Spinal cord (tissue), 10 donors: ENCODE data around the gene CEACAM5. TPM values are rescaled to one million over a fixed set of nuclear protein-coding genes. Genes with fewer than 3 reads are reported as not detected.

Experiments
- DNase-seq, 6 donors: peaks; one replicate each; pipeline versions ENCODE4 v3.0.0 to v3.0.0-alpha.2; 2013 to 2015; ENCODE audit warnings: low spot score in 6 of 6, low read depth in 4 of 6
- H3K27ac ChIP-seq: one replicate; pipeline ENCODE4 v1.5.1; 2013; ENCODE audit warnings: low read depth, low read length, control low read depth
- H3K27me3 ChIP-seq: one replicate; pipeline ENCODE4 v1.6.1; 2013; ENCODE audit warnings: low read length; ENCODE audit not compliant: control insufficient read depth, insufficient read depth
- H3K36me3 ChIP-seq: one replicate; pipeline ENCODE4 v1.6.1; 2013; ENCODE audit warnings: low read length; ENCODE audit not compliant: control insufficient read depth, insufficient read depth
- H3K4me1 ChIP-seq: one replicate; pipeline ENCODE4 v1.6.1; 2013; ENCODE audit warnings: low read length; ENCODE audit not compliant: control insufficient read depth, insufficient read depth
- H3K4me3 ChIP-seq: one replicate; pipeline ENCODE4 v1.5.1; 2013; ENCODE audit warnings: low read depth, low read length, control low read depth
- H3K9me3 ChIP-seq: one replicate; pipeline ENCODE4 v1.6.1; 2013; ENCODE audit warnings: low read length; ENCODE audit not compliant: control insufficient read depth, insufficient read depth
- WGBS: methylation state at CpG from one replicate; pipeline ENCODE4 v1.1.5; 2013; ENCODE audit warnings: missing lambda C conversion rate; ENCODE audit not compliant: insufficient coverage; 5-methylcytosine and 5-hydroxymethylcytosine counted together
- polyA plus RNA-seq, 2 donors: library from polyadenylated mRNA; unstranded; fragments of 120-200 nt; gene quantifications; one replicate each; pipeline ENCODE4 v1.2.1, GENCODE V29; 2013; ENCODE audit not compliant: insufficient read length in 2 of 2
- total RNA-seq, 2 donors: library from RNA; depleted of rRNA in 1 of 2; stranded (reverse); fragments of 120-200 nt in 1 of 2; fragments of >200 nt in 1 of 2; gene quantifications; one replicate each; pipeline versions ENCODE4 v1.2.3 to v1.2.4, GENCODE V29; 2013 to 2014
- donor health status: healthy.

CEACAM5 gene
- total and polyA plus RNA-seq, 4 donors = not detected

DNA sequence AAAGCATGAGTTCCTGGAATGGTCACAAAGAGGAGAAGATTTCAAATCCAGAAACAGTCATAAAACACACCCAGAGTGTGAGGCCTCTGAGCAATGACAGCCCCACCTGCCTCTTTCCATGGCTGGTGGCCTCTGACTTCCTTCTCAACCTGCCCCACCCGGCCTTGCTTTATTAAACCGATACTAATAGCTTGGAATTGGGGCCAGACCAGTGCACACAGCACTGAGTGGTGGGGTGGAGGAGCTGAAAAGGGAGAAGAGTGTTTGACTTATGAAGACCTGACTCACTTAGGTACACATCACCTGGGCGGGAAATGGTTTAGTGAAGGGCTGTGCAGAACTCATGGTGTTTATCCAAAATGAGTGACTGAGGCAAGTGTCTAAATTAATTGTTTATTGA lies 26.2 kb downstream of the CEACAM5 start:
- Histone ChIP-seq H3K27me3 (peaks cover 3% of the 10 kb centered on the region), H3K4me3 (no peak overlapping the region), H3K9me3 (no peaks in the 10 kb centered on the region), H3K36me3 (no peaks in the 10 kb centered on the region), H3K27ac (no peak overlapping the region), H3K4me1 (no peaks in the 10 kb centered on the region)
- WGBS = 61% methylated on average over 2 of the region's 3 CpGs
- DNase-seq = no peak

GRCh38 chr19:41735071-41735600 lies 26.7 kb downstream of the CEACAM5 start:
- no peaks in the 10 kb centered on the region for H3K9me3 ChIP-seq
- no peak overlapping the region for H3K27ac ChIP-seq
- H3K27me3 ChIP-seq = peaks cover 3% of the 10 kb centered on the region
- H3K36me3 ChIP-seq = no peaks in the 10 kb centered on the region
- H3K4me3 ChIP-seq = no peak overlapping the region
- no peaks in the 10 kb centered on the region for H3K4me1 ChIP-seq
- 67% methylated on average over 1 of the region's 5 CpGs for WGBS
- no peak for DNase-seq

DNA sequence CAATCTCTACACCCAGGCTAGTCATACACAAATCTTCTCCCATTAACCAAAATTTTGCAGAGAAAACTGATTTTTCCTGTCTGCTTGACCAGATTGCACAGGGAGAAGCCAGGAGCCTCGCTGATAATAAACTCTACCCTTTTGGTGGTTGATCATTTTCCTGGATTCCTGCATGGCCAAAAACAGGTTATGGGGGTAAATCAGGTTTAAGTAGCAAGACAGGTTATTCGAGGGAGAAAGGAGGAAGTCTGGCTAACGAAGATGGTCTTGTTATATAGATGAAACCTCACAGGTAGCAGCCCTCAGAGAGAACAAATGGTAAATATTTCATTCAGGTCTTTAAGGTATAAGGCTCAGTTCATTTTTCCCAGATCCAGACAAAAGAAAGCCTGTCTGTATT lies 30.9 kb downstream of the CEACAM5 start:
- H3K9me3 ChIP-seq = no peaks in the 10 kb centered on the region
- no peaks in the 10 kb centered on the region for H3K36me3 ChIP-seq
- 68% methylated on average over 2 of the region's 3 CpGs for WGBS
- H3K27ac ChIP-seq = no peak overlapping the region
- peaks cover 3% of the 10 kb centered on the region for H3K27me3 ChIP-seq
- DNase-seq = no peak
- no peak overlapping the region for H3K4me3 ChIP-seq
- no peaks in the 10 kb centered on the region for H3K4me1 ChIP-seq

DNA sequence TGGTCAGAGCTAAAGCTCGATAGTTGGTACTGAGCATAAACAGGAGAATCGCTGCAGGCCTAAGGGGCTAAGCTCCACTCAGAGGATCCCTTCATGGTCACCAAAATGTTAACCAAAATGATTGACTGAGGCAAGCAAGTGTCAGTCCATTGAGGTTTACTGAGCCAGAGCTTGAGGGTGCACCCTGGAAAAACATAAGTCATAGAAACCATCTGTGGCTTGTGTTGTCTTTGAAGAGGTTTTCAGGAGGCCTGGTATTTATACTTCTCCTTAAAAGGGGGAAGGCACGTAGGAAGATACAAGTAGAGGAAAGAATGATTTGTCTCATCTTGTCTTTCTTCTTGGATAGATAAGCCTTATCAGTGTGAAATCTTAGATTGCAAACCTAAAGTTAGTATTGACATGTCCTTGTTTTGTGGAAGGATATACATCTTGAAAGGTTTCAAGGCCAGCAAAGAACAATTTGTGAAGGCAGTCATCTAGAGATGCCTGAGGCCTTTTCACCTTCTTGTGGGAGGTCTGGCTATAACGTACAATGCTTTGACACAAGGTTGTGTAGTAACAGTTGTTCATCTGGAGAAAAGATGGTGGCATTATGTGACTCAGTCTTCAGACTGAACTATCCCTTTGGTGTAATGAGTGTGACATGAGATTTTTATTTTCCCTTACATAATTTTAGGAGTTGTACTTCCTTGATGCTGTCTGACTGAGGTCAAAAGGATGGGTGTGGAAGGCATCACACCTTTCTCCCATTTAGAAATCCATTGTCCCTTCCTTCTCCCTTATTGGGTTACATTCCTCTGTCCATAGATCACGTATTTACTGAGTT lies 32.2 kb downstream of the CEACAM5 start:
- DNase-seq = no peak
- no peak overlapping the region for H3K27ac ChIP-seq
- no peaks in the 10 kb centered on the region for H3K9me3 ChIP-seq
- peaks cover 3% of the 10 kb centered on the region for H3K27me3 ChIP-seq
- no peaks in the 10 kb centered on the region for H3K4me1 ChIP-seq
- H3K36me3 ChIP-seq = no peaks in the 10 kb centered on the region
- WGBS = 82% methylated on average over 4 of the region's 5 CpGs
- H3K4me3 ChIP-seq = no peak overlapping the region

- H3K27me3 ChIP-seq = peaks cover 3% of the 10 kb centered on the region
- no peaks in the 10 kb centered on the region for H3K9me3 ChIP-seq
- H3K36me3 ChIP-seq = no peaks in the 10 kb centered on the region
- no peak for DNase-seq
- WGBS = 100% methylated on average over 1 of the region's 2 CpGs
- no peaks in the 10 kb centered on the region for H3K4me1 ChIP-seq
- H3K4me3 ChIP-seq = no peak overlapping the region
- no peak overlapping the region for H3K27ac ChIP-seq
Observed at GRCh38 chr19:41741244-41741554, 32.8 kb downstream of the CEACAM5 start.

DNA sequence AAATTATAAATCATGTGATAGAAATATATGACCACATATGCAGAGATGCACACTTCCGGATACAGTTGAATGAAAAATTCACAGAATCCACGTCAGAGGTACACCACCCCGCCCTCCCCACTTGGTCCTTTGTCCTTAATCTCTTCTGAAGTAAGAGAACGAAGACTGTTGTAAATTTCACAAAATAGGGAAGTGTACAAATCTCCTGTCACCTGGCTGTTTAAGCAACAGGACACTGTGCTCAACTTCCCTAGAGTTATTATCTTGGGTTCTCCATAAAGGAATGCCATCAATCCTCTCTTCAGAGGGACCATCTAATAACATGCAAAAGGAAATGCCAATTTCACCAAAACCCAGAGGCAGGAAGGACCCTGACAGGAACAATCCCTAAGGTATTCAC lies 36.4 kb downstream of the CEACAM5 start:
- H3K36me3 ChIP-seq = no peaks in the 10 kb centered on the region
- no peak overlapping the region for H3K27ac ChIP-seq
- H3K4me3 ChIP-seq = no peak overlapping the region
- H3K27me3 ChIP-seq = peaks cover 13% of the 10 kb centered on the region
- DNase-seq = no peak
- no peaks in the 10 kb centered on the region for H3K4me1 ChIP-seq
- H3K9me3 ChIP-seq = no peaks in the 10 kb centered on the region
- 80% methylated on average over 1 of the region's 4 CpGs for WGBS

DNA sequence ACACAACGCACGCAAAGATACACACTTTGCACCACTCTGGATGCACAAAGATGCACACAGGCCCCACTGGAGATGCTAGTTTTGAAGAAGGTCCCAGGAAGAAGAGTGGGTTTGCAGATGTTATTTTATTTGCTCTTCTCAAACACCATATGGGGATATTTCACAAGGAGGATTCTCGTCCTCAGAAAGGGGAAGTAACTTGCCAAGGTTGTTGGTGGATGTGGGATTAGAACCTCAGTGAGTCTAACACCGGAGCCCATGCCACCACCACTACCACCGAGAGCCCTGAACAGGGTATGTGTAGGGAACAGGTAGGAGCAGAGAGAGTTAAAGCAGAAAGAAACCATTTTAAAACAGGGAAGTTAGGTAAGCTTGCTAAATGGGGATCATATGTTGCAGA lies 37.3 kb downstream of the CEACAM5 start:
- H3K27me3 ChIP-seq = peaks cover 13% of the 10 kb centered on the region
- no peaks in the 10 kb centered on the region for H3K36me3 ChIP-seq
- H3K27ac ChIP-seq = no peak overlapping the region
- no peaks in the 10 kb centered on the region for H3K9me3 ChIP-seq
- 100% methylated on average over 3 of the region's 5 CpGs for WGBS
- H3K4me1 ChIP-seq = no peaks in the 10 kb centered on the region
- H3K4me3 ChIP-seq = no peak overlapping the region
- no peak for DNase-seq

DNA sequence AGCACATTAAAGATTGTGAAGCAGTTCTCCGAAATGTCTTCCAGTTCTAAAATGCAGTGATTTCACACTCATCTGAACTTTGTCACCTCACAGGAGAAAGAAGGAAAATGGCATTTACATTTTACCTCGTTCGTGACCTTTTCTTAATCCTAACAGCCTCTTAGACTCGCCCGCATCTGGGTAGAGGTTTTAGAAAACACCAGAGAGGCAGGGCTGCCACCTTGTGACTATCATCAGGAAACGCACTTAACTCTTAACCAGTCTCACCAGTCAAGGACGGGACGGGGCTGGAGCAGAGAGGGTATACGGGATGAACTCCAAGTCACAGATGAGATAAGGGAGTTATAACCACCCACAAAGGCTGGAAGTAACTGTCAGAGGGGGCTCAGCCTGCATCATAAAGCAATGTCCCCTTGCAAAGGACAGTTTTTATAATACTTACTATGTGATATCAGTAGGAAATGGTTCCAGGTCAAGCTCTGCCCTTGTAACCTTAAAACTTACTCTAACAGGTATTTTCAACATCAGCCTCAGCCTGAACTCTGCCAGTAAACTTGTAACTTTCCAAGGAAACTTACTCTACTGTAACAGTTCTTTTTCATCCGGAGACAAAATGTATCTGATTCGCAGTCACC lies 38.3 kb downstream of the CEACAM5 start:
- Histone ChIP-seq H3K27me3 (peaks cover 13% of the 10 kb centered on the region), H3K36me3 (no peaks in the 10 kb centered on the region), H3K4me1 (no peaks in the 10 kb centered on the region), H3K27ac (no peak overlapping the region), H3K9me3 (no peaks in the 10 kb centered on the region), H3K4me3 (no peak overlapping the region)
- WGBS = 65% methylated on average over 3 of the region's 11 CpGs
- DNase-seq = peak in 5 of 6 donors; percentile 6 to 69 (median 15)

- no peak for DNase-seq
- H3K27me3 ChIP-seq = peaks cover 16% of the 10 kb centered on the region
- H3K36me3 ChIP-seq = no peaks in the 10 kb centered on the region
- WGBS = 53% methylated on average over 3 of the region's 3 CpGs
- H3K27ac ChIP-seq = no peak overlapping the region
- H3K9me3 ChIP-seq = no peaks in the 10 kb centered on the region
- no peaks in the 10 kb centered on the region for H3K4me1 ChIP-seq
- no peak overlapping the region for H3K4me3 ChIP-seq
Observed at GRCh38 chr19:41748012-41748411, 39.6 kb downstream of the CEACAM5 start.
